MM.1S (cell line): ENCODE results near the gene GABARAPL1.

Experiments
- DNase-seq: peaks from one replicate; pipeline ENCODE4 v3.0.0-alpha.2; 2015
- H2AFZ ChIP-seq: fragments of 300-600 bp; sonication (generic); 2 replicates; pipeline ENCODE4 v1.6.0; 2016; ENCODE audit warnings: antibody characterized with exemption, low read length
- H3F3A ChIP-seq: fragments of 300-600 bp; sonication (generic); 2 replicates; pipeline ENCODE4 v1.6.1; 2016; ENCODE audit warnings: mild to moderate bottlenecking, antibody characterized with exemption, low read length, moderate library complexity, mixed read lengths; ENCODE audit not compliant: insufficient read depth
- H3K27ac ChIP-seq: fragments of 300-600 bp; sonication (generic); 2 replicates; pipeline ENCODE4 v1.5.1; 2016; ENCODE audit warnings: mild to moderate bottlenecking, low read length
- H3K27me3 ChIP-seq: fragments of 300-600 bp; sonication (generic); replicated peaks from 2 replicates; pipeline ENCODE4 v1.6.0; 2016; ENCODE audit warnings: low read length; ENCODE audit not compliant: insufficient read depth
- H3K36me3 ChIP-seq: fragments of 300-600 bp; sonication (generic); replicated peaks from 2 replicates; pipeline ENCODE4 v1.6.1; 2016; ENCODE audit warnings: mild to moderate bottlenecking, low read length, mixed read lengths; ENCODE audit not compliant: insufficient read depth
- H3K4me1 ChIP-seq: fragments of 300-600 bp; sonication (generic); 2 replicates; pipeline ENCODE4 v1.6.1; 2016; ENCODE audit warnings: low read length, mixed read lengths
- H3K4me2 ChIP-seq: fragments of 300-600 bp; sonication (generic); 2 replicates; pipeline ENCODE4 v1.6.0; 2016; ENCODE audit warnings: low read depth, low read length
- H3K4me3 ChIP-seq: fragments of 300-600 bp; sonication (generic); 2 replicates; pipeline ENCODE4 v1.5.1; 2016; ENCODE audit warnings: low read length, mixed read lengths
- H3K79me2 ChIP-seq: fragments of 300-600 bp; sonication (generic); 2 replicates; pipeline ENCODE4 v1.6.1; 2016; ENCODE audit warnings: mixed run types, low read length, mixed read lengths
- H3K9ac ChIP-seq: fragments of 300-600 bp; sonication (generic); 2 replicates; pipeline ENCODE4 v1.6.1; 2016; ENCODE audit warnings: low read length, mixed read lengths
- H3K9me2 ChIP-seq: fragments of 300-600 bp; sonication (generic); replicated peaks from 2 replicates; pipeline ENCODE4 v1.6.1; 2016; ENCODE audit warnings: mild to moderate bottlenecking, low read length, mixed read lengths; ENCODE audit not compliant: insufficient read depth
- H3K9me3 ChIP-seq: fragments of 300-600 bp; sonication (generic); replicated peaks from 2 replicates; pipeline ENCODE4 v1.6.1; 2016; ENCODE audit warnings: mild to moderate bottlenecking, low read length, mixed read lengths; ENCODE audit not compliant: insufficient read depth
- H4K20me1 ChIP-seq: fragments of 300-600 bp; sonication (generic); 2 replicates; pipeline ENCODE4 v1.6.1; 2016; ENCODE audit warnings: mild to moderate bottlenecking, low read length, moderate library complexity, mixed read lengths; ENCODE audit not compliant: insufficient read depth
- EZH2 ChIP-seq: fragments of 300-600 bp; sonication (generic); optimal IDR thresholded peaks from 2 replicates; pipeline ENCODE3; 2017; ENCODE audit warnings: low read depth, mild to moderate bottlenecking, antibody characterized with exemption, low read length, mixed read lengths
- EZH2phosphoT487 ChIP-seq: fragments of 300-600 bp; sonication (generic); IDR thresholded peaks from 2 replicates; pipeline ENCODE4 v1.6.1; 2018; ENCODE audit warnings: antibody characterized with exemption, low read length
- TF ChIP-seq, protein P1 (sequence below): fragments of 300-600 bp; sonication (generic); IDR thresholded peaks from 2 replicates; pipeline ENCODE4 v1.5.1; 2016; ENCODE audit warnings: antibody characterized with exemption, low read length, mixed read lengths

GABARAPL1 gene

DNA sequence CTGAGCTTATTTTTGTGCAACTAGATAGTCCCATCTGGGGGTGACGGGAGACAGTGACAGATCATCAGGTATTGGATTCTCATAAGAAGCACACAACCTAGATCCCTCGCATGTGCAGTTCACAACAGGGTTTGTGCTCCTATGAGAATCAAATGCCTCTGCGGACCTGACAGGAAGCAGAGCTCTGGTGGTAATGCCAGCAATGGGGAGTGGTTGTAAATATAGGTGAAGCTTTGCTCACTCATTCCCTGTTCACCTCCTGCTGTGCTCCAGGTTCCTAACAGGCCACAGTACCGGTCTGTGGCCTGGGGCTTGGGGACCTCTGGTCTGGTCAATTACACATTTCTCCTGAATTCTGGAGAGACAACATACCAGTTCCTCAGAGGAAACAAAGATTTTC, 39.0 kb downstream of the GABARAPL1 start:
- Histone ChIP-seq H3K36me3 (no peaks in the 10 kb centered on the region), H3F3A (no peaks in the 10 kb centered on the region), H4K20me1 (no peaks in the 10 kb centered on the region), H3K4me2 (no peak overlapping the region), H2AFZ (no peak overlapping the region), H3K27ac (no peak overlapping the region), H3K4me3 (no peak overlapping the region), H3K79me2 (no peaks in the 10 kb centered on the region), H3K9ac (no peak overlapping the region), H3K9me3 (no peaks in the 10 kb centered on the region), H3K9me2 (no peaks in the 10 kb centered on the region), H3K4me1 (no peaks in the 10 kb centered on the region), H3K27me3 (peaks cover 26% of the 10 kb centered on the region)
- no peak for DNase-seq
- TF ChIP-seq, protein P1, sequence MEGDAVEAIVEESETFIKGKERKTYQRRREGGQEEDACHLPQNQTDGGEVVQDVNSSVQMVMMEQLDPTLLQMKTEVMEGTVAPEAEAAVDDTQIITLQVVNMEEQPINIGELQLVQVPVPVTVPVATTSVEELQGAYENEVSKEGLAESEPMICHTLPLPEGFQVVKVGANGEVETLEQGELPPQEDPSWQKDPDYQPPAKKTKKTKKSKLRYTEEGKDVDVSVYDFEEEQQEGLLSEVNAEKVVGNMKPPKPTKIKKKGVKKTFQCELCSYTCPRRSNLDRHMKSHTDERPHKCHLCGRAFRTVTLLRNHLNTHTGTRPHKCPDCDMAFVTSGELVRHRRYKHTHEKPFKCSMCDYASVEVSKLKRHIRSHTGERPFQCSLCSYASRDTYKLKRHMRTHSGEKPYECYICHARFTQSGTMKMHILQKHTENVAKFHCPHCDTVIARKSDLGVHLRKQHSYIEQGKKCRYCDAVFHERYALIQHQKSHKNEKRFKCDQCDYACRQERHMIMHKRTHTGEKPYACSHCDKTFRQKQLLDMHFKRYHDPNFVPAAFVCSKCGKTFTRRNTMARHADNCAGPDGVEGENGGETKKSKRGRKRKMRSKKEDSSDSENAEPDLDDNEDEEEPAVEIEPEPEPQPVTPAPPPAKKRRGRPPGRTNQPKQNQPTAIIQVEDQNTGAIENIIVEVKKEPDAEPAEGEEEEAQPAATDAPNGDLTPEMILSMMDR, result no peak
- no peak for TF ChIP-seq EZH2phosphoT487
- no peak for TF ChIP-seq EZH2

GRCh38 chr12:10252201-10252600, 39.5 kb downstream of the GABARAPL1 start:
- TF ChIP-seq EZH2, result no peak
- no peak for TF ChIP-seq EZH2phosphoT487
- TF ChIP-seq, protein P1, result no peak

DNA sequence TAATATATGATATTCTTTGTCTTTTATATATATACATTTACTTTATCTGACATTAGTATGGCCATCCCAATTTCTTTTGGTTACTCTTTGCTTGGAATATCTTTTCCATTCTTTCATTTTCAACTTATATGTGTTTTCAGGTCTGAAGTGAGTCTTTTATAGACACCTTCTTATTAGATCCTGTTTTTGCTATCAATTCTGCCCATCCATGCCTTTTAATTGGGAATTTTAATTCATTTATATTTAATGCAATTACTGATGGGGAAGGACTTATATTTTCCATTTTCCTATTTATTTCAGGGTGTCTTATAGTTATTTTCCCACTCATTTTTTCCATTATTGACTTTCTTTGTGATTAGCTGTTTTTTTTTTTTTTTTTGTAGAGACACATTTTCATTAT, 43.4 kb downstream of the GABARAPL1 start:
- Histone ChIP-seq H3K79me2 (no peaks in the 10 kb centered on the region), H3K27ac (no peak overlapping the region), H3F3A (no peaks in the 10 kb centered on the region), H2AFZ (no peak overlapping the region), H3K36me3 (no peaks in the 10 kb centered on the region), H3K27me3 (0 out of 2 replicates have a peak, but pooled peaks cover 4% of the 10 kb centered on the region), H3K4me1 (no peaks in the 10 kb centered on the region), H3K9me2 (no peaks in the 10 kb centered on the region), H3K4me3 (no peak overlapping the region), H4K20me1 (no peaks in the 10 kb centered on the region), H3K4me2 (no peak overlapping the region), H3K9ac (no peak overlapping the region), H3K9me3 (no peaks in the 10 kb centered on the region)
- no peak for DNase-seq
- TF ChIP-seq, protein P1, result no peak
- no peak for TF ChIP-seq EZH2phosphoT487
- no peak for TF ChIP-seq EZH2

More at GRCh38 chr12:10252201-10252600, 39.5 kb downstream of the GABARAPL1 start:
- no peaks in the 10 kb centered on the region for H3K79me2 ChIP-seq
- H4K20me1 ChIP-seq, result no peaks in the 10 kb centered on the region
- DNase-seq, result no peak
- no peaks in the 10 kb centered on the region for H3K36me3 ChIP-seq
- no peak overlapping the region for H3K4me2 ChIP-seq
- peaks cover 21% of the 10 kb centered on the region for H3K27me3 ChIP-seq
- no peak overlapping the region for H3K4me3 ChIP-seq
- no peak overlapping the region for H3K9ac ChIP-seq
- H2AFZ ChIP-seq, result no peak overlapping the region
- no peaks in the 10 kb centered on the region for H3K4me1 ChIP-seq
- H3F3A ChIP-seq, result no peaks in the 10 kb centered on the region
- no peak overlapping the region for H3K27ac ChIP-seq
- no peaks in the 10 kb centered on the region for H3K9me3 ChIP-seq
- no peaks in the 10 kb centered on the region for H3K9me2 ChIP-seq
